GM19372 (cell line): ENCODE results near the gene SNAI1.
"Not testable (repeated sequence)": the region's sequence is repeated elsewhere in the genome, so short reads cannot be mapped to it uniquely, and the experiment has no call there.

Experiments
- ATAC-seq: cut with Tn5 transposase; IDR thresholded peaks from one replicate; pipeline ENCODE4 v1.9.1; 2021; ENCODE audit warnings: mild to moderate bottlenecking, low read depth, moderate library complexity; ENCODE audit not compliant: unreplicated experiment

The SNAI1 gene

DNA sequence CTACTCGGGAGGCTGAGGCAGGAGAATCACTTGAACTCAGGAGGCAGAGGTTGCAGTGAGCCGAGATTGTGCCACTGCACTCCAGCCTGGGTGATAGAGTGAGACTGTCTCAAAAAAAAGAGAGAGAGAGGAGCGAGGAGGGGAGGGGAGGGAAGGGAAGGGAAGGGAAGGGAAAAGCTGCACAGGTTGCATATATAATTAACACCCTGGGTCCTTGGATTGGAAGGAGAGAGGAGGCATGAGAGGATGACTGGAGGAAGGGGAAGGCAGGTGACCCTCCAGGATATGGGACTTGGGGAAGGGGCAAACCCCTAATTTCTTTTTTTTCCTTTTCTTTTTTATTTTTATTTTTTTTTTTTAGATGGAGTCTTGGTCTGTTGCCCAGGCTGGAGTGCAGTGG, 28.8 kb downstream of the SNAI1 start:
- not testable (repeated sequence) for ATAC-seq

DNA sequence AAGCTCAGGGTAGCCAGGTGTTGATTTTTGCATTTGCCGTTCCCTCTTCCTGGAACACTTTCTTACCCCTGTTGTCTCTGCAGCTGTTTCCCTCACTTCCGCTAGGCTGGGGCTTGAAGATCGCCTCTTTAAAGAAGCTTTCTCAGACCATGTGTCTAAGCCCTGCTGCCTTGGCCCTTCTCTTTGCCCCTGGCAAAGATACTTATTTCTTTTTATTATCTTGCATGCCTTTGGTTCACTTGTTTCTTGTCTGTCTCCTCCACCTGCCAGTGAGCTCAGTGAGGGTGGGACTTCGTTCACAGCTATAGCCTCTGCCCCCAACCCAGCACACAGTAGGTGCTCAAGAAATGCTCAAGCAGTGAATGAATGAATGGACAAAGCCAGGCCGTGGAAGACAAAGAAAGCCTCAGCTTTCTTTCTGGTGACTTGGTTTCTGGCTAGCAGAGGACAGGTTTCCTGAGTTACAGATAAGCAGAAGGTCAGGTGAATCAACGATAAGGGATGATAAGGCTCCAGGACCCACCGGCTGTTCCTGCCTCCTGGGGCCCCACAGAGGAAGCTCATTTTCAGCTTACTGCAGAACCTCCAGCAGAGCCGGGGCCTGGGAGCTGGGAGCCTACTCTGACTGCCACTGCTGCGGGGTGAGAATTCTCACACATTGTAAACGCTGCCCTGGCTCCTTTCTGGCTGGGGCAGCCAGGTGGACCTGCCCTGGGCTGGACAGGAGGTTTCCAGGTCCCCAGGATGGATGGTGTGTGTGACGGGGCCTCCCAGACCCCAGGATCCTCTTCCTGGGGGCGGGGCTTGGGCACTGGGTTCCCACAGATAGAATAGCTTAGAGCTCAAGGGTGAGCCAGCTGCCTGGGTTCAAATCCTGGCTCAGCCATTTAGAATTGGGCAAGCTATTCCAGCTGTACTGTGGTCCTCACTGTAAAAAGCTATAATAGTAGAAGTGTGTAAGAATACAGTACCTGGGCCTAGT, 29.8 kb downstream of the SNAI1 start:
- ATAC-seq, result no peak

GRCh38 chr20:50013976-50014375, 31.2 kb downstream of the SNAI1 start:
- ATAC-seq, result no peak

DNA sequence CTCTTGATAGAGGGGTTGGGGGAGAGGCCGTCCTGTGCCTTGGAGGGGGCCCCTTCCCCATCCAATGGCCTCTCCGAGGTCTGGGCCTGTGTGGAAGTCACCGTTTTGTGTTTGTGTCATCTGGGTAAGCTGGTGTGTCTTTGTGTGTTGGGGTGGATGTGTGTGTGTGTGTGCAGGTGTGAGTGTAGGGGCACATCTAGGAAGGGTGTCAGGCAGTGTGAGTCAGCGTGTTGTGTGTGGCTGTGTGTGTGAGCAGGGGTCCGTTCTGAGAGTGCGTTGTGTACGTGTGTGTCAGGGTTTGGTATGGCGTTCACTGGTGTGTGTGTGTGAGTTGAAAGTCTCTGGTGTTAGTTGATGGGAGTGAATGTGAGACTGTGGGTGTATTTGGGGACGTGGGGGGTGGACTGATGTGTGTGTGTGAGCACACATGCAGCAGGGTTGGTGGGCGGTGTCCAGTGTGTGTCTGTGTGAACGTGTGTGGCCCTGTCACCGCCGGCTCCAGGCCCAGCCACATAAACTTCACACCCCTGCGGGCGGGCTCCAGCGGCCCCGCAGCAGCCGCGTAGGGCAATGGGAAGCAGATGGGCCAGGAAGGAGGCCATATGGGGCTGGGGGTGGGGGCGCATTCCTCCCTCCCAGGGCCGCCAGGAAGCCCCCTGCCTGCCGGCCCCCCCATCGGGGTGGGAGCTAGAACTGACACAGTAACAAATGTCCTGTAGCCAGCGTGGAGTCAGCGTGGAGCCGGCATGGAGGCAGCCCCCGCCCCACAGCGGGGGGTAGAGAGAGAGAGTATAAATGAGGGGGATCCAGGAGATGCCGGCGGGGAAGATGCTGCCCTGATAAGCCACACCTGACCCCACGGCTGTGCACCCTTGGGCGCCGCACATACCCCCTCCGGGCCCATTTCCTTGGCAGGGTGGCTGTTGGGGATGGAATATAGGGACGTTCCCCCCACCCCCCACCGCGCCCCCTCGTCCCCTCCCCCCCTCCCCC, 32.1 kb downstream of the SNAI1 start:
- no peak for ATAC-seq

GRCh38 chr20:50015636-50015992, 32.8 kb downstream of the SNAI1 start:
- ATAC-seq, result no peak

- ATAC-seq, result no peak
Observed at GRCh38 chr20:50015993-50016770, 33.4 kb downstream of the SNAI1 start.

- no peak for ATAC-seq
Observed at GRCh38 chr20:50017160-50017559, 34.4 kb downstream of the SNAI1 start.

DNA sequence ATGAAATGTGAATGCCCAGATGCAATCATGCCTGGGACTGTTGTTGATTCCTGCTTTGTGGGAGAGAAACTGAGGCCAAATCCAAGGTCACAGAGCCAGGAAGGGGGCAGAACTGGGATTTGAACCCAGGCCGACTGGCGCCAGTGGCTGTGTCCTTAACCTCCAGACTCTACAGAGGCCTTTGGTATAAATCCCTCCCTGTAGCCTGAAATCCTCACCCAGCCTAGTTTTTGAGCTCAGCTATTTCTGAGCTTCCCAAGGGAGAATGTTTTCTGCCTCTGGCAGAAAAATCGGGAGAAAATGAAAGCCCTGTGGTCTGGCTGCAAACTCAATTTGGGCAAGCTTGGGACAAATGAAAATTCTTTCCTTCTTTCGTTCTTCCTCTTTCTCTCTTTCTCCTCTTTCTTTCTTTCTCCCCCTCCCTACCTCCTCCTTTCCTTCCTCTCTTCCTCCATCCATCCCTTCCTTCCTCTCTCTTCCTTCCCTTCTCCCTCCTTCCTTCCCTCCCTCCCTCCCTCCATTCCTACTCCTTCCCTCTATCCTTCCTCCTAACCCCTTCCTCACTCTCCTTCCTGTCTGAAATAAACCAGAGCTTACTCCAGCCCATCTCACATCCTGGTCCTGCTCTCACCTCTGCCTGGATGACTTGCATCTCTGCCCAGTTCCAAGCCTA, 34.9 kb downstream of the SNAI1 start:
- ATAC-seq, result no peak

DNA sequence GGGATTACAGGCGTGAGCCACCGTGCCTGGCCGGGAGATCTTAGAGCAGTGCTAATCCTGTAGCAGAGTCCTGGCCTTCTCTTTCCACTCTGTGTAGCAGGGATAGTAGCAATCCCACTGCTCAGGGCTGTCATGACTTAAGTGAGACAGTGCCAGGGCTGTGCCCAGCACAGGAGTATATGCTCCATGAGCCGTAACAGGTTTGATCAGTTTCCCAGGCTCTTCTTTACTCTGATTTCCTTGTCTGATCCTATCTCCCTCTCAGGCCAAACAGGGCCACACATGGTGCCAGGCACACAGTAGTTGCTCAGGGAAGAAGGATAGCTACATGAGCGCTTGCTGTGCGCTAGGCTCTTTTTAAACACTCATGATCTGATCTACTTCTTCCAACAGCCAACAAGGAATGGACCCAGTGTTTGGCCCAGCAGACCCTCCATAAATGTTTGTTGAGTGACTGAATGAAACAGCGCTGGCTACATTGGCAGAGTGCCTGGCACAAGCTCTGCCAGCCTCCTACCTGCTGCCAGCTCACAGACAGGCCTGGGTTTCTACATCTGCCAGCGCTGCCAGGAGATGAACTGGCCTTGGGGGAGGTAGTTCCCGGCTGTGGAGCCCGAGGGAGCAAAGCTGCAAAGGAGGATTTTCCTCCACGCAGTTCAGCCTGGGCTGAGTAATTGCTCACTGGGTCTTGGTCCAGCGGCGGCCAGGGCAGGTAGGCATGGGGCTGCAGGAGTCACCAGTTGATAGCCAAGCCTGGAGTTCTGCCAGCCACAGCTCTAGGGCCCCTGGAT, 36.9 kb downstream of the SNAI1 start:
- no peak for ATAC-seq

DNA sequence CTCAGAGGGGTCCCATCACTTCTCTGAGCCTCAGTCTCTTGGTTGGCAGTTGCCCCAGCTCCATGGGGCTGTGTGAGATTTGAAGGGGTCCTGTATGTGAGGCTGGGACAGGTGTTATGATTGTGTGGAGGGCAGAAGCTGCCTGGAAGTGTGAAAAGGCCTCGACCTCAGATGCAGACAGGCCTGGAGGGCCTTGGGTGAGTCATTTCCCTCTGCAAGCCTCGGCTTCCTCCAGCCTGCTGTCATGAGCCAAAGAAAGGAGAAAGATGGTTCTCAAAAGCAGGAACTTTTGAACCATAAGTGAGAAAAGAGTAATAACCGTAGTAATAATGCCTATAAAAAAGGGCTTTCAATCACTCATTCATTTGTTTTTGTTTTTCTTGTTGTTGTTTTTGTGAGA, 37.5 kb downstream of the SNAI1 start:
- no peak for ATAC-seq

DNA sequence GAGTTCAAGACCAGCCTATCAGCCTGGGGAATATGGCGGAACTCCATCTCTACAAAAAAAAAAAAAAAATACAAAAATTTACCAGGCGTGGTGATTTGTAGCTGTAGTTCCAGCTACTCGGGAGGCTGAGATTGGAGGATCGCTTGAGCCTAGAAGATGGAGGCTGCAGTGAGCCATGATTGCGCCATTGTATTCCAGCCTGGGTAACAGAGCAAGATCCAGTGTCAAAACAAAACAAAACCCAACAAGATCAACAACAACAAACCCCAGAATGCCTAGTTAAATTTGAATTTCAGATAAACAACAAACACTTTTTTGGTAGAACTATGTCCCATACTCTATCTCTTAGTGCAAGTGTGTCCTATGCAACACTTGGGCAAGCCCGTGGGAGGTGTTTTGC, 39.9 kb downstream of the SNAI1 start:
- no peak for ATAC-seq

DNA sequence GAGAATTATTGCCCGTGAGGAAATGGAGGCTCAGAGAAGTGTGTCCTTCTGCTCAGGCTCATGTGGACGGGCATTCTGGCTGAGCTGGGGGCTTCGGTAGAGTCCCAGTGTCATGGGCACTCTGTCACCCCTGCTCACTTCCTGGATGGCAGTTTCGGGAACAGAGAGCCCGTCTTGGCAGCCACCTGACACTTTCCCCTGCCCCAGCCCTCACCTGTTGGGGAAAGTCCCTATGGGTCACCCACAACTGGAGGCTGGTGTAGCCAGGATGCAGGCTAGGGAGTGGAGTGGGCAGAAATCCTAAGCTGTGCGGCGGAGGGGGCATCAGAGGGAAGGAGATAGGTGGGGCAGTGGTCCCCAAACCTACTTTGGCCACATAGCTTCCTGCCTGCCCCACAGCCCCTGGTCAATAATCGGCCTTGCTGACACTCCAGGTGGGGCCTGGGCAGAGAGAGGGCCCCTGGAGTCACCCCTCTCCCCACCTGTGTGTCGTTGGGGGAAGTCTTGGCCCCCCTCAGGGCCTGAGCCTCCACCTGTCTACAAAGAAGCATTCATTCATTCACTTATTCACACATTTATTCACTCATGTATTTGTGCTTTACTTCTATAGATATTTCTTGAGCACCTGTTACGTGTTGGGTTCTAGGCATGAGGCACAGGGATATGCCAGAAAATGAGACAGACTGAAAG, 40.5 kb downstream of the SNAI1 start:
- ATAC-seq, result no peak

DNA sequence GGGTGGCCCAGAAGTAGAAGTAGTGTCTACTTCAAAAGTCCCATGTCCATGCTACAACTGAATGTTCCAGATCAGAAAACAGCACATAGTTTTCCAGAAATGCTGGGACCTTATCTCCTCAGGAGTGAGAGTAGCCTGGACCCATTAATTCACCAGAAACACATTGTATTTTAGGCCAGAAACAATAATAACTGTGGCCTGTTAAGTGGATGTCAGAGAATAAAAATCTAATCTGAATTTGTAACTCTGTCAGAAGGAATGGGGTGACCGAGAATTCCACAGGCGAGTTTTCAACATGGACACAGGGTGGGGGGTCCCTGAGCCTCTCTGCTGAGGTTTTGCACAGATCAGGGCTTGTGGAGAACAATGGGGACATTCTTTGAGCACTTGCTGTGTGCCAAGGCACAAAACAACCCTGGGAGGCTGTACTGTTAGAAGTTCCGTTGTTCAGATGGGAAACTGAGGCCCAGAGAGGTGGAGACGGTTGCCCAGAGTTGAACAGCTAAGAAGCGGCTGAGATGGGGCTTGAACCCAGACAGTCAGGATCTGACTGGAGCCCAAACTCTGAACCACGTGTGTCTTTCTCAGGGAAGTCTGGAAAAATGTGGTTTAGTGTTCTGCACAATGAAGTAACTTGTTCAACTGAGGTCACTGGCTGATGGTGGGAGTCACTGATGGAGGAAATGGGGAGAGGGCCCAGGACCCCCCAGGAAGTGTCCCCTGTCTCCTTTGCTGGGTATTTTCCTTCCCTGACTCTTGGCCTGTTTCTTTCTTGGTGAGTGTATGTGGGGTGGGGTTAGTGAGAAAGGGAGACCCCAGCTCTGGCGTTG, 44.2 kb downstream of the SNAI1 start:
- ATAC-seq, result no peak

- no peak for ATAC-seq
Observed at GRCh38 chr20:50027611-50028105, 44.9 kb downstream of the SNAI1 start.

DNA sequence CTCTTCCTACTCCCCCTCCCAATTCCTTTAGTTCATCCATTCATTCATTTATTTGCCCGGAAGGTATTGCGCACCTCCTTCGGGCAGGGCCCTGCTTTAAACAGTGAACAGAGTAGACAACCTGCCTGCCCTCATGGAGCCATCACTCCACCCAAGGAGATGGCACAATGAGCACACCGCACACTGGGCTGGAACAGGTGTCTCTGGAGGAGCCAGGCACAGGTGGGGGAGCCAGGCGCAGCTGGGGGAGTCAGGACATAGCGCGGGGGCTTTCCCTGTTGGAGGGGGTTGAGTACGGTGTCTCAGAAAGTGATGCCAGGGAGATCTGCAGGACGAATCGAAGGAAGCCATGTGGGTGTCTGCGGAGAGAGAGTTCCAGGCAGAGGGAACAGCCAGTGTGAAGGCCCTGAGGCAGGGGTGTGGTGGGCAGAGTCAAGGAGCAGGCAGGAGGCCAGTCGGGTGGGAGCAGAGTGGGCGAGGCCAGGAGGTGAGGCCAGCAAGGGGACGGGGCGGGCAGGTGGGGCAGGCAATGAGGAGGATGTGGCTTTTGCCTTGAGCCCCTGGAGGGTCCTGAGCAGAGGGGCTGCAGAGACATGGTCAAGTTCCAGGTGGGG, 46.4 kb downstream of the SNAI1 start:
- ATAC-seq, result no peak

DNA sequence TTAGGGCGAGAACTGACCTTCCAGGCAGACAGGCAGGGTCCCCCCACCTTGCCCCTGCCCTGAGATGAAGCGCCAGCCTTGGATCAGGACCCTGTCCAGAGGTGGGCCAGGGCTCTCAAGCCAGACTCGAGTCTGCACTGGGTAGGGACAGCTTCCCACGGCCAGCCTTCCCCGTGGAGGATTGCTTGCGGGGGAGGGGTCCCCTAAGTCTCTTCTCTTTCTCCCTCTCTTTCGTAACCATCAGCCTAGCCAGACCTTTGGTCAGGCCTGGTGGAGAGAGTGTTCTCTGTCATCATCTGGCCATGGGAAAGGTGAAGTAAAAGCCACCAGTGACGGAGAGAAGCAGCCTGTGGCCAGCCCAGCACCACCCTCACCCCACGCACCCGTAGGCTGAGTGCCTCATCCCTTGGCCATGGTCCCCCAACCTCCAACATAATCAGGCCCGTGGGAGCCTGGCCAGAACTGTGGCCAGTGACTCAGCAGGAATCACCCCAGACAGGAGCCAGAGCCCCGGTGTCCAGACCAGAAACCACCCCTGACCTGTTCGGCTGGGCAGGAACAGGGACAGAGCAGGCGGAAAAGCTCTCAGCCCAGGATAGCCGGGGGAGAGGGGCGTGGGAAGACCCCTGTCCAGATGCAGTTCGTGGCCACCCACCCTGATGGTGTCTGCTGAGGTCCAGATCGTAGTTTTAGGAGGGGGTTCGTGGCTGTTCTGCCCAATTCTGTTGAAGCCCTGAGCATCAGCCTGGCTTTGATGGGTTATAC, 47.1 kb downstream of the SNAI1 start:
- ATAC-seq, result no peak
